GM23338 (cell line): Measurements from ENCODE around the gene IFI27. TPM values are rescaled to one million over a fixed set of nuclear protein-coding genes. Genes with fewer than 3 reads are reported as not detected.

Source experiments
- ATAC-seq: fragments of 200-7000 bp; cut with Tn5 transposase; 3 replicates; pipeline ENCODE4 v1.9.1; 2020
- DNase-seq: peaks from one replicate; pipeline ENCODE4 v3.0.0-alpha.2; 2015; ENCODE audit warnings: low spot score
- H2AFZ ChIP-seq: fragments of 200-600 bp; sonication (generic); 2 replicates; pipeline ENCODE4 v1.8.0; 2016; ENCODE audit warnings: antibody characterized with exemption, mild to moderate bottlenecking, moderate library complexity
- H3F3A ChIP-seq: fragments of 200-600 bp; sonication (generic); replicated peaks from 2 replicates; pipeline ENCODE4 v1.8.0; 2017; ENCODE audit warnings: antibody characterized with exemption, mixed run types, low read depth
- H3K27ac ChIP-seq: fragments of 200-600 bp; sonication (generic); 2 replicates; pipeline ENCODE4 v1.6.1; 2016; ENCODE audit warnings: low read depth
- H3K27me3 ChIP-seq: fragments of 200-600 bp; sonication (generic); 2 replicates; pipeline ENCODE4 v1.8.0; 2016; ENCODE audit warnings: mild to moderate bottlenecking, mixed run types, moderate library complexity; ENCODE audit not compliant: insufficient read depth
- H3K36me3 ChIP-seq: fragments of 200-600 bp; sonication (generic); 2 replicates; pipeline ENCODE4 v1.8.0; 2016; ENCODE audit warnings: mild to moderate bottlenecking; ENCODE audit not compliant: insufficient read depth
- H3K4me1 ChIP-seq: fragments of 200-600 bp; sonication (generic); 2 replicates; pipeline ENCODE4 v1.8.0; 2016; ENCODE audit warnings: mild to moderate bottlenecking, moderate library complexity; ENCODE audit not compliant: insufficient read depth
- H3K4me2 ChIP-seq: fragments of 200-600 bp; sonication (generic); 2 replicates; pipeline ENCODE4 v1.7.1; 2017; ENCODE audit warnings: mixed run types
- H3K4me3 ChIP-seq: fragments of 200-600 bp; sonication (generic); 2 replicates; pipeline ENCODE4 v1.6.1; 2016; ENCODE audit warnings: mixed run types
- H3K79me2 ChIP-seq: fragments of 200-600 bp; sonication (generic); replicated peaks from 2 replicates; pipeline ENCODE4 v1.8.0; 2017; ENCODE audit warnings: mild to moderate bottlenecking; ENCODE audit not compliant: insufficient read depth
- H3K9me2 ChIP-seq: fragments of 200-600 bp; sonication (generic); 2 replicates; pipeline ENCODE4 v1.8.0; 2017; ENCODE audit not compliant: insufficient read depth
- H4K20me1 ChIP-seq: fragments of 200-600 bp; sonication (generic); replicated peaks from 2 replicates; pipeline ENCODE4 v1.8.0; 2017; ENCODE audit warnings: mild to moderate bottlenecking; ENCODE audit not compliant: insufficient read depth
- H3K27ac Mint-ChIP-seq: 2 replicates; pipeline ENCODE4 v1.8.0; 2020; ENCODE audit warnings: inconsistent platforms, mild to moderate bottlenecking, moderate library complexity, mixed read lengths
- H3K27me3 Mint-ChIP-seq: 3 replicates; pipeline ENCODE4 v1.8.0; 2022; ENCODE audit warnings: low read depth, mild to moderate bottlenecking, moderate library complexity, mixed read lengths, inconsistent platforms; ENCODE audit not compliant: insufficient read depth, poor library complexity
- H3K36me3 Mint-ChIP-seq: 3 replicates; pipeline ENCODE4 v1.8.0; 2021; ENCODE audit warnings: low read depth, mild to moderate bottlenecking, inconsistent platforms, moderate library complexity, mixed read lengths
- H3K4me1 Mint-ChIP-seq: 3 replicates; pipeline ENCODE4 v1.8.0; 2020; ENCODE audit warnings: mild to moderate bottlenecking, inconsistent platforms, mixed read lengths
- H3K4me3 Mint-ChIP-seq: 3 replicates; pipeline ENCODE4 v1.8.0; 2021; ENCODE audit warnings: moderate library complexity, mild to moderate bottlenecking, inconsistent platforms, mixed read lengths
- H3K9me3 Mint-ChIP-seq: 3 replicates; pipeline ENCODE4 v1.8.0; 2020; ENCODE audit warnings: moderate library complexity, mild to moderate bottlenecking, inconsistent platforms, mixed read lengths
- CREB1 ChIP-seq: fragments of 250-450 bp; sonication (Bioruptor Pico); IDR thresholded peaks from 2 replicates; pipeline ENCODE4 v1.5.0; 2020; ENCODE audit warnings: low read depth, mild to moderate bottlenecking, moderate library complexity
- EZH2 ChIP-seq: fragments of 200-600 bp; sonication (generic); IDR thresholded peaks from one replicate; pipeline ENCODE4 v1.8.0; 2017; ENCODE audit warnings: antibody characterized with exemption, mild to moderate bottlenecking, low read depth; ENCODE audit not compliant: unreplicated experiment
- EZH2phosphoT487 ChIP-seq: fragments of 200-600 bp; sonication (generic); IDR thresholded peaks from one replicate; pipeline ENCODE4 v1.8.1; 2018; ENCODE audit warnings: antibody characterized with exemption; ENCODE audit not compliant: unreplicated experiment
- JUNB ChIP-seq: IDR thresholded peaks from one replicate; pipeline ENCODE4 v1.6.1; 2016; ENCODE audit warnings: antibody characterized with exemption; ENCODE audit not compliant: unreplicated experiment
- NANOG ChIP-seq: IDR thresholded peaks from 2 replicates; pipeline ENCODE4 v1.6.1; 2016; ENCODE audit warnings: antibody characterized with exemption, borderline replicate concordance
- POLR2AphosphoS5 ChIP-seq: IDR thresholded peaks from 2 replicates; pipeline ENCODE4 v1.6.1; 2016; ENCODE audit warnings: antibody characterized with exemption, low read depth
- STAT1 ChIP-seq: IDR thresholded peaks from one replicate; pipeline ENCODE4 v1.6.1; 2016; ENCODE audit warnings: antibody characterized with exemption; ENCODE audit not compliant: unreplicated experiment
- ZNF114 ChIP-seq: fragments of 250-450 bp; sonication (Bioruptor Pico); IDR thresholded peaks from 2 replicates; pipeline ENCODE4 v1.5.0; 2020; ENCODE audit warnings: mild to moderate bottlenecking, moderate library complexity
- ZNF331 ChIP-seq: fragments of 250-450 bp; sonication (Bioruptor Pico); IDR thresholded peaks from 2 replicates; pipeline ENCODE4 v1.5.0; 2020; ENCODE audit warnings: low read depth, mild to moderate bottlenecking, moderate library complexity
- ZNF462 ChIP-seq: fragments of 250-450 bp; sonication (Bioruptor Pico); IDR thresholded peaks from 2 replicates; pipeline ENCODE4 v1.5.0; 2020; ENCODE audit warnings: mild to moderate bottlenecking, moderate library complexity
- polyA plus RNA-seq: library from polyadenylated mRNA; unstranded; fragments of >200 nt; fragmentation: Nextera tagmentation; extraction: Ambion mirVana; gene quantifications from 2 replicates; pipeline ENCODE4 v1.2.1, GENCODE V29; 2016
- total RNA-seq: library from RNA; depleted of rRNA; stranded (reverse); fragments of >200 nt; shearing (Covaris generic); gene quantifications from 2 replicates; pipeline ENCODE4 v1.2.3, GENCODE V29; 2014
- TF ChIP-seq, protein P1 (sequence below): IDR thresholded peaks from 2 replicates; pipeline ENCODE4 v1.6.1; 2016; ENCODE audit warnings: antibody characterized with exemption
- TF ChIP-seq, protein P2 (sequence below): IDR thresholded peaks from one replicate; pipeline ENCODE4 v1.6.1; 2018; ENCODE audit warnings: antibody characterized with exemption; ENCODE audit not compliant: unreplicated experiment
- TF ChIP-seq, protein P3 (sequence below), 2 experiments: fragments of 200-600 bp in 1 of 2; sonication (generic) in 1 of 2; conservative IDR thresholded peaks; 2 replicates each; pipeline versions ENCODE4 v1.5.1 to v1.6.1; 2016 to 2017; ENCODE audit warnings: antibody characterized with exemption in 2 of 2, low read depth in 2 of 2, mild to moderate bottlenecking in 2 of 2, moderate library complexity in 1 of 2

IFI27 gene
- total and polyA plus RNA-seq, 2 experiments from 2014 or later: 0.49 to 1.2 TPM

- Mint-ChIP-seq H3K9me3 (peaks cover 7% of the 10 kb centered on the region), H3K27me3 (peaks cover 2% of the 10 kb centered on the region), H3K36me3 (peaks cover 43% of the 10 kb centered on the region), H3K4me3 (peak overlapping the region; percentile 98), H3K4me1 (peaks cover 24% of the 10 kb centered on the region), H3K27ac (peak overlapping the region; percentile 91)
- no peak overlapping the region for H3K27ac ChIP-seq
- peak overlapping the region; percentile 90 for H2AFZ ChIP-seq
- ATAC-seq: no peak
- H3K4me3 ChIP-seq: peak overlapping the region; percentile 99
- H3K79me2 ChIP-seq: peaks cover 67% of the 10 kb centered on the region
- peaks cover 41% of the 10 kb centered on the region for H4K20me1 ChIP-seq
- TF ChIP-seq EZH2phosphoT487: no peak
- TF ChIP-seq POLR2AphosphoS5: no peak
- TF ChIP-seq, protein P1, sequence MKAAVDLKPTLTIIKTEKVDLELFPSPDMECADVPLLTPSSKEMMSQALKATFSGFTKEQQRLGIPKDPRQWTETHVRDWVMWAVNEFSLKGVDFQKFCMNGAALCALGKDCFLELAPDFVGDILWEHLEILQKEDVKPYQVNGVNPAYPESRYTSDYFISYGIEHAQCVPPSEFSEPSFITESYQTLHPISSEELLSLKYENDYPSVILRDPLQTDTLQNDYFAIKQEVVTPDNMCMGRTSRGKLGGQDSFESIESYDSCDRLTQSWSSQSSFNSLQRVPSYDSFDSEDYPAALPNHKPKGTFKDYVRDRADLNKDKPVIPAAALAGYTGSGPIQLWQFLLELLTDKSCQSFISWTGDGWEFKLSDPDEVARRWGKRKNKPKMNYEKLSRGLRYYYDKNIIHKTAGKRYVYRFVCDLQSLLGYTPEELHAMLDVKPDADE: no peak
- no peak for TF ChIP-seq CREB1
- TF ChIP-seq EZH2: no peak
- no peak for TF ChIP-seq ZNF331 (CRISPR knock-in tag)
- TF ChIP-seq STAT1: no peak
- no peak for TF ChIP-seq NANOG
- no peak for TF ChIP-seq ZNF114 (CRISPR knock-in tag)
- TF ChIP-seq ZNF462 (CRISPR knock-in tag): no peak
- TF ChIP-seq, protein P2, sequence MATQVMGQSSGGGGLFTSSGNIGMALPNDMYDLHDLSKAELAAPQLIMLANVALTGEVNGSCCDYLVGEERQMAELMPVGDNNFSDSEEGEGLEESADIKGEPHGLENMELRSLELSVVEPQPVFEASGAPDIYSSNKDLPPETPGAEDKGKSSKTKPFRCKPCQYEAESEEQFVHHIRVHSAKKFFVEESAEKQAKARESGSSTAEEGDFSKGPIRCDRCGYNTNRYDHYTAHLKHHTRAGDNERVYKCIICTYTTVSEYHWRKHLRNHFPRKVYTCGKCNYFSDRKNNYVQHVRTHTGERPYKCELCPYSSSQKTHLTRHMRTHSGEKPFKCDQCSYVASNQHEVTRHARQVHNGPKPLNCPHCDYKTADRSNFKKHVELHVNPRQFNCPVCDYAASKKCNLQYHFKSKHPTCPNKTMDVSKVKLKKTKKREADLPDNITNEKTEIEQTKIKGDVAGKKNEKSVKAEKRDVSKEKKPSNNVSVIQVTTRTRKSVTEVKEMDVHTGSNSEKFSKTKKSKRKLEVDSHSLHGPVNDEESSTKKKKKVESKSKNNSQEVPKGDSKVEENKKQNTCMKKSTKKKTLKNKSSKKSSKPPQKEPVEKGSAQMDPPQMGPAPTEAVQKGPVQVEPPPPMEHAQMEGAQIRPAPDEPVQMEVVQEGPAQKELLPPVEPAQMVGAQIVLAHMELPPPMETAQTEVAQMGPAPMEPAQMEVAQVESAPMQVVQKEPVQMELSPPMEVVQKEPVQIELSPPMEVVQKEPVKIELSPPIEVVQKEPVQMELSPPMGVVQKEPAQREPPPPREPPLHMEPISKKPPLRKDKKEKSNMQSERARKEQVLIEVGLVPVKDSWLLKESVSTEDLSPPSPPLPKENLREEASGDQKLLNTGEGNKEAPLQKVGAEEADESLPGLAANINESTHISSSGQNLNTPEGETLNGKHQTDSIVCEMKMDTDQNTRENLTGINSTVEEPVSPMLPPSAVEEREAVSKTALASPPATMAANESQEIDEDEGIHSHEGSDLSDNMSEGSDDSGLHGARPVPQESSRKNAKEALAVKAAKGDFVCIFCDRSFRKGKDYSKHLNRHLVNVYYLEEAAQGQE: no peak
- no peak for TF ChIP-seq JUNB
- TF ChIP-seq, protein P3, sequence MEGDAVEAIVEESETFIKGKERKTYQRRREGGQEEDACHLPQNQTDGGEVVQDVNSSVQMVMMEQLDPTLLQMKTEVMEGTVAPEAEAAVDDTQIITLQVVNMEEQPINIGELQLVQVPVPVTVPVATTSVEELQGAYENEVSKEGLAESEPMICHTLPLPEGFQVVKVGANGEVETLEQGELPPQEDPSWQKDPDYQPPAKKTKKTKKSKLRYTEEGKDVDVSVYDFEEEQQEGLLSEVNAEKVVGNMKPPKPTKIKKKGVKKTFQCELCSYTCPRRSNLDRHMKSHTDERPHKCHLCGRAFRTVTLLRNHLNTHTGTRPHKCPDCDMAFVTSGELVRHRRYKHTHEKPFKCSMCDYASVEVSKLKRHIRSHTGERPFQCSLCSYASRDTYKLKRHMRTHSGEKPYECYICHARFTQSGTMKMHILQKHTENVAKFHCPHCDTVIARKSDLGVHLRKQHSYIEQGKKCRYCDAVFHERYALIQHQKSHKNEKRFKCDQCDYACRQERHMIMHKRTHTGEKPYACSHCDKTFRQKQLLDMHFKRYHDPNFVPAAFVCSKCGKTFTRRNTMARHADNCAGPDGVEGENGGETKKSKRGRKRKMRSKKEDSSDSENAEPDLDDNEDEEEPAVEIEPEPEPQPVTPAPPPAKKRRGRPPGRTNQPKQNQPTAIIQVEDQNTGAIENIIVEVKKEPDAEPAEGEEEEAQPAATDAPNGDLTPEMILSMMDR (conservative IDR thresholded peaks at IDR 0.05; ENCODE audit: low read depth in 2 of 2): no peak
- DNase-seq: no peak
- H3K36me3 ChIP-seq: peaks cover 18% of the 10 kb centered on the region; the same call in 1 of the 2 replicates
- H3K9me2 ChIP-seq: no peaks in the 10 kb centered on the region
- H3K27me3 ChIP-seq: no peaks in the 10 kb centered on the region
- peaks cover 16% of the 10 kb centered on the region for H3K4me1 ChIP-seq
- peak overlapping the region; percentile 87 for H3K4me2 ChIP-seq
- H3F3A ChIP-seq: no peaks in the 10 kb centered on the region
These were observed 30.5 kb upstream of the IFI27 start for GRCh38 chr14:94079891-94080620.
